Ramos (cell line): Measurements from ENCODE around the gene ZNF48.

ENCODE experiments used
- in situ Hi-C: fragments of 300-500 bp; cut with MboI; formaldehyde crosslinking; loops from one replicate; pipeline ENCODE4 v1.14.3; 2022; ENCODE audit warnings: low sequenced_read_pairs; ENCODE audit not compliant: unreplicated experiment

Gene ZNF48

GRCh38 chr16:30375864-30376263 is 19.4 kb upstream of the ZNF48 start:
- in situ Hi-C loops: loop anchor here (25.0 kb wide), 1 partner anchor 564 kb away; the partner anchor contains the start of genes MAZ, MVP, PAGR1 and PRRT2

GRCh38 chr16:30376461-30376902 is 18.7 kb upstream of the ZNF48 start:
- in situ Hi-C loops: loop anchor here (25.0 kb wide), 1 partner anchor 564 kb away; the partner anchor contains the start of genes MAZ, MVP, PAGR1 and PRRT2

- in situ Hi-C loops: loop anchor here (25.0 kb wide), 1 partner anchor 565 kb away; the partner anchor contains the start of genes MAZ, MVP, PAGR1 and PRRT2
Observed at GRCh38 chr16:30377050-30377811, 18.0 kb upstream of the ZNF48 start.

- in situ Hi-C loops: loop anchor here (25.0 kb wide), 1 partner anchor 566 kb away; the partner anchor contains the start of genes MAZ, MVP, PAGR1 and PRRT2
Observed at GRCh38 chr16:30377812-30378235, 17.4 kb upstream of the ZNF48 start.

- in situ Hi-C loops: loop anchor here (25.0 kb wide), 1 partner anchor 566 kb away; the partner anchor contains the start of genes MAZ, MVP, PAGR1 and PRRT2
Observed at GRCh38 chr16:30378236-30379157, 16.7 kb upstream of the ZNF48 start.

DNA sequence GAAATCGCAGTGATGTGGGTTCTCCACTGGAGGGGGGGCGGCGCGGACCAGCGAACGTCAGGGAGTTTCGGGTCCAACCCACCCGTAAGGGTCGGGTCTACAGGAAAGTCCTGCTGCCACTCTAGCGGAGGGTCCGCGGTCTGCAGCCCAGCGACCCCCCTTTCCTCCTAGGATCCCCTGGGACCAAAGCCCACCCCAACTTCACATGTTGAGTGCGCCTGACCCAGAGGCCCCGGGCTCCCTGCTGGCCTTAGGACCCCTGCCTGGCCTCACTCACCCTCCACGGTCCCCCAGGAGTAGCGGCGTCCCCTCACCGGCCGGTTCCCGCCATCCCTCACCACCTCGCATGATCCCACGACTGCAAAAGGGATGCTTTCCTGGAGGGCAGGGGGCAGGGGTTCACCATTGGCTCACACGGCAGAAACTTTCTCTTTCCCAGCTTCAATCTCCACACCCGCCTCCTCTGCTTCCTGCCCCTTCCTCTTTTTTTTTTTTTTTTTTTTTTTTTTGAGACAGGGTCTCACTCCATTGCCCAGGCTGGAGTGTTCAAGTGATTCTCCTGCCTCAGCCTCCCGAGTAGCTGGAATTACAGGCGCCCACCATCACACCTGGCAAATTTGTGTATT is 15.9 kb upstream of the ZNF48 start:
- in situ Hi-C loops: loop anchor here (25.0 kb wide), 1 partner anchor 567 kb away; the partner anchor contains the start of genes MAZ, MVP, PAGR1 and PRRT2

- in situ Hi-C loops: loop anchor here (25.0 kb wide), 1 partner anchor 568 kb away; the partner anchor contains the start of genes MAZ, MVP, PAGR1 and PRRT2
Observed at GRCh38 chr16:30380072-30380802, 15.0 kb upstream of the ZNF48 start.

DNA sequence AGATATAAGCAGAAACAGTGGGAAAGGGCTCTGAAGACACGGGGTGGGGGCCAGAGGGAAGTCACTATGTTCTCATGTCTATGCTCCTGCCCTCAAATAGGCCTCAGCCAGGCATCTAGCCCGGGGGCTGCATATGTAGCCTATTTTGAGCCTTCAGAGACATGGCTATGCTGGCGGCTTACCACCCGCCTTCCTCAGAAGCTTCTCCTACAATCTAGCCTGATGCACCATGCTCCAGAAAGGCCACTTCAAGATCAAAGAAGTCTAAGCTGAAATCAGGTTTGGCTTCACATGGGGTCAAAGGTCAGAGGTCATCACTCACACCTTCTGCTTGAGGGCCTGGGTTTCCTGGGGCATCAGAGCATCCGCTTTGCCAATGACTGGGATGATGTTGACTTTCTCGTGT is 14.4 kb upstream of the ZNF48 start:
- in situ Hi-C loops: loop anchor here (25.0 kb wide), 1 partner anchor 569 kb away; the partner anchor contains the start of genes MAZ, MVP, PAGR1 and PRRT2

DNA sequence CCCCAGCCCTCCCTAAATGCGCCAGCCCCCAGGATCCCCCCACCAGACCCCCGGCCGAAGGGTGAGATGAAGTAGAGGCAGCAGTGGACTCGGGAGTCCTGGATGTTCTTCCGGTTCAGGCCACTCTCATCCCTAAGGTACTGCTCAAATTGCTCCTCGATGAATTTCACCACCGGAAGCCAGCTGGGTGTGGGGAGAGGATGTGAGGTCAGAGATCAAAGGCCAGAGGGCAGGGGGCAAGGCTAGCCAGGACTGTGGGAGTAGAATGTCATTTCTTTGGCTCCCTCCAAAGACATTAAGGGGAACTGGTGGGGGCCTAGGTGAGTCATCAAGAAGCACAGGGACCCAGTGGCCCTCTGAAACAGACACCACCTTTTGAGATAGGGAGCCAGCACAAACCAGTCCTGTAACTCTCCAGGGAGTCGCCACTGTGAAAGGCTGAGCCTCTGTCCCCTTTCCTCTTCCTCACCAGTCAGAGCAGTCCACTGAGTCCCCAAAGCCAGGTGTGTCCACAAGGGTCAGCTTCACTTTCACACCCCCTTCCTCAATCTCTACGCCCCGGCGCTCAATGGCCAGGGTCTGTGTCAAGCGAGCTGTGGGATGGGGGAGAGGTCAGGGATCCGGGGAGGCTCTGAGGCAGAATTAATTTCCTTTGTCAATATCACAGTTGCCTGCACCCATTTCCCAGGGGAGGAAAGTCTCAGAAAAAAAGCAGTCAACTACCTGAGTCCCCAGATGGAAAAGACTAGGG is 13.8 kb upstream of the ZNF48 start:
- in situ Hi-C loops: loop anchor here (25.0 kb wide), 1 partner anchor 569 kb away; the partner anchor contains the start of genes MAZ, MVP, PAGR1 and PRRT2

DNA sequence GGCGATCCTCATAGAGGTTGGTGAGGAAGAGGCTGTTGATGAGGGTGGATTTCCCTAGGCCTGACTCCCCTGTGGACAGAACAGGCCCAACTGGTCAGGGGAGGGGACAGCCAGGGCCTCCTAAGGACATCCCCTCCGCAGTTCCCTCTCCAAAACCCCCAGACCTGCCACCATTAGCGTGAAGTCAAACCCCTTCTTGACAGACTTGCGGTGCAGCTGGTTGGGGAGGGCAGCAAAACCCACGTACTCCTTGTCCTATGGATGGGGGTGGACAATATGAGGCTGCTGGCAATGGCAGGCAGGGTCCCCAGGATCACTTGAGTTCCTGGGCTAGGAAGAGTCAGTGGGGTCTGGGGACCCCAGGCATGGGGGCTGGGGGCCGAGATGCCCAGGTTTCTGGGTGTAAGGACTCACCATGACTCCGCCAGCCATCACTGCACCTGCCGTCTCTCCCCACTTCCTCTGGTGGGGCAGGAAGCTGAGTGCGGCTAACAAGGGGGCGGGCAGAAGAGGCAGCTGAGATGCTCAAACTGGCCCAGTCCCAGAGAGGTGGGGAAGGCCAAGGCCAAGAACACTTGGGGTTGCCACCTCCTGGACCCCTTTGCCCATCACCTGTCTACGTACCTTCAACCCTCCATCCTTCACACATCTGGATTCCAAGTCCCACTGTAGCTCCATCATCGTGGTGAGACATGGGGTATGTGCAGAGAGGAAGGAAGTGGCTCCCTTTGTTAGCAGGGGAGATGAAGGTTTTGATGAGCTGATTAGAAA is 12.9 kb upstream of the ZNF48 start, which contains the start of gene SEPTIN1:
TSS of gene SEPTIN1 (minus strand) at position 451 of the 771 bp plus-strand sequence. CDS start at position 432, 19 bp downstream.
- in situ Hi-C loops: loop anchor here (25.0 kb wide), 1 partner anchor 570 kb away; the partner anchor contains the start of genes MAZ, MVP, PAGR1 and PRRT2

GRCh38 chr16:30383521-30383920 is 11.7 kb upstream of the ZNF48 start:
- in situ Hi-C loops: loop anchor here (25.0 kb wide), 1 partner anchor 571 kb away; the partner anchor contains the start of genes MAZ, MVP, PAGR1 and PRRT2

- in situ Hi-C loops: loop anchor here (25.0 kb wide), 1 partner anchor 582 kb away; the partner anchor contains the start of genes MAZ, MVP, PAGR1 and PRRT2
Observed at GRCh38 chr16:30394592-30395154, 547 bp upstream of the ZNF48 start.

- in situ Hi-C loops: loop anchor here (25.0 kb wide), 1 partner anchor 584 kb away; the partner anchor contains the start of genes MAZ, MVP, PAGR1 and PRRT2
Observed at GRCh38 chr16:30395992-30396585, 869 bp downstream of the ZNF48 start.

- in situ Hi-C loops: loop anchor here (25.0 kb wide), 1 partner anchor 584 kb away; the partner anchor contains the start of genes MAZ, MVP, PAGR1 and PRRT2
Observed at GRCh38 chr16:30396627-30397026, 1.4 kb downstream of the ZNF48 start.

GRCh38 chr16:30397056-30397455 is 1.8 kb downstream of the ZNF48 start:
- in situ Hi-C loops: loop anchor here (25.0 kb wide), 1 partner anchor 585 kb away; the partner anchor contains the start of genes MAZ, MVP, PAGR1 and PRRT2
